SJCRH30 (cell line): ENCODE data around the gene TEX22. TPM values are rescaled to one million over a fixed set of nuclear protein-coding genes. Genes with fewer than 3 reads are reported as not detected.

Source experiments
- DNase-seq, 2 experiments: peaks; one replicate each; pipeline ENCODE4 v3.0.0-alpha.2; 2015 to 2020
- H3K27ac ChIP-seq: fragments of 250-450 bp; sonication (Bioruptor Pico); 2 replicates; pipeline ENCODE4 v1.5.1; 2020; ENCODE audit warnings: mild to moderate bottlenecking, moderate library complexity
- H3K27me3 ChIP-seq: fragments of 250-450 bp; sonication (Bioruptor Pico); 2 replicates; pipeline ENCODE4 v1.5.1; 2020; ENCODE audit warnings: mild to moderate bottlenecking, moderate library complexity
- H3K36me3 ChIP-seq: fragments of 250-450 bp; sonication (Bioruptor Pico); 2 replicates; pipeline ENCODE4 v1.5.1; 2020; ENCODE audit warnings: mild to moderate bottlenecking, moderate library complexity
- H3K4me1 ChIP-seq: fragments of 250-450 bp; sonication (Bioruptor Pico); 2 replicates; pipeline ENCODE4 v1.5.1; 2020; ENCODE audit warnings: mild to moderate bottlenecking, moderate library complexity
- H3K4me3 ChIP-seq: fragments of 250-450 bp; sonication (Bioruptor Pico); 2 replicates; pipeline ENCODE4 v1.5.1; 2020; ENCODE audit warnings: mild to moderate bottlenecking, moderate library complexity
- H3K9me3 ChIP-seq: fragments of 250-450 bp; sonication (Bioruptor Pico); replicated peaks from 2 replicates; pipeline ENCODE4 v1.5.1; 2020; ENCODE audit warnings: mild to moderate bottlenecking, moderate library complexity
- total RNA-seq: library from RNA; depleted of rRNA; stranded (reverse); fragments of >200 nt; shearing (Covaris generic); gene quantifications from 2 replicates; pipeline ENCODE4 v1.2.3, GENCODE V29; 2014; rRNA removed

Gene TEX22, protein sequence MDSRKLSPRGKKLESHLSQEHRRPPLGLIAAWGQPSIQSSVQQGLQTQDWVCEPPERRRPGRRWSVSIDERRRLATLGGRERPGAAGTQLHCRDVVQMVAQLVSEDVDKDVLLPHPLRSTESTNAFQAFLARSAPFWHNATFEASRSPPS
- 0.06 and 0.20 TPM in 2 replicates for total RNA-seq

- DNase-seq, result peak; percentile 94 to 95
- peak within 1 kb of the TSS; percentile 81 for H3K27ac ChIP-seq
- H3K36me3 ChIP-seq, result peaks cover 20% of the 10 kb centered on the region
- H3K9me3 ChIP-seq, result peaks cover 13% of the 10 kb centered on the region; the same call in 1 of the 2 replicates
- no peaks in the 10 kb centered on the region for H3K27me3 ChIP-seq
- H3K4me1 ChIP-seq, result peaks cover 13% of the 10 kb centered on the region
- peak within 1 kb of the TSS; percentile 69 for H3K4me3 ChIP-seq
Measured at GRCh38 chr14:105398044-105398725, at the start of gene TEX22. Gene TEX22, plus strand, starts transcription at chr14:105398538. Its CDS starts 803 bp downstream, at chr14:105399341.

GRCh38 chr14:105348945-105349699 is 49.2 kb upstream of the TEX22 start:
- Histone ChIP-seq H3K27ac (no peak overlapping the region), H3K27me3 (no peaks in the 10 kb centered on the region), H3K4me1 (peaks cover 21% of the 10 kb centered on the region), H3K4me3 (no peak overlapping the region), H3K36me3 (no peaks in the 10 kb centered on the region), H3K9me3 (peaks cover 5% of the 10 kb centered on the region)
- DNase-seq, result no peak

DNA sequence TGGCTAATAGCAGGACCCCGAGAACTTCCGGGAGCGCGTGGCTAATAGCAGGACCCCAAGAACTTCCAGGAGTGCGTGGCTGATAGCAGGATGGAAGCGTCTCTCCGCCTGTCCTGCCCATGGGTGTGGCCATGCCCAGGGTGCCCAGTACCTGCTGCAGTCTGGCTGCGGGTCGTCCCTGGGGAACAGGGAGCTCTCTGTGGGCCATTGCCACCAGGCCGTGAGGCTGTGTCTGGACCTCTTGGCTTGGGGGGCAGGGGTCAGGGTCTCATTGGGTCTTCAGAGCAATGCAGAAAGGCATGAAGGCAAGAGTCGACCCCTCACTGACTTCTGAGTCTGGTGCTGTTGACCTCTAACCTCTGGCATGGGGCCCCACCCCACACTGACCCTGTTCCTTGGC is 48.3 kb upstream of the TEX22 start:
- H3K9me3 ChIP-seq, result peaks cover 5% of the 10 kb centered on the region
- DNase-seq, result no peak
- H3K27me3 ChIP-seq, result no peaks in the 10 kb centered on the region
- H3K36me3 ChIP-seq, result no peaks in the 10 kb centered on the region
- no peak overlapping the region for H3K4me3 ChIP-seq
- no peak overlapping the region for H3K27ac ChIP-seq
- peaks cover 21% of the 10 kb centered on the region for H3K4me1 ChIP-seq

DNA sequence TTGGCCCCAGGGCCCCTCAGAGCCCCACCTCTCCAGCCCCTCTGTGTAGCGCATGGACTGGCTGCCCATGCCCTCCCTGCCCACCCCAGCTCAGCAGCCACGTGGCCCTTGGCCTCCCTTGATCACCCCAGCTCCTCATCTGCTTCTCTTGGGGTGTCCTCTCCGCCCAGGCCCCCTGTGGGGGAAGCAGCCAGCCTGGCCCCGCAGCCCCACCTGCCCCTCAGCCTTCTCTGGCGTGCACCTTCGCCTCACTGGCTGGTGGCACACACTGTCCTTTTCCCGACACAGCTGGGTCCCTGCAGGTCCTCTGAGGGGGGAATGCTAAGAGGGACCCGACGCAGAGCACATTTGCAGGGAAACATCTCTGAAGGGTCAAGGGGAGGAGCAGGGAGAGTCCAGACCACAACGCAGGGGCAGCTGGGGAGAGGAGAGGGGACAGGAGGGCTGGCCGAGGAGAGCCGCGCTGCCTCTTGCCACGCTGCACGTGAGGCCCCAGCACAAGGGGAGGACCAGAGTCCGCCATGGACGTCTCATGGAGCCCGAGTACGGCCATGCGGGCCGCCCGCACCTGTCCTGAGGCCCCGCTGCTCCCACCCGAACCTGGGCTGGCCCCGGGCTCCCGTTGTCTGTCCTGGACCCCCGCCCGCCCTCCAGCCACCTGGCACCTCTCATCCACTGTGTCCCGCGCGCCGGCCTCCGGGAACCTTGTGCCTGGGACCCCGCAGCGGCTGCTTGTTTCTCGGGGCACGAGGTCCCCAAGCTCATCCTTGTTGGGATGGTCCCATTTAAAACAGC is 47.7 kb upstream of the TEX22 start:
- peaks cover 21% of the 10 kb centered on the region for H3K4me1 ChIP-seq
- H3K27ac ChIP-seq, result no peak overlapping the region
- H3K4me3 ChIP-seq, result no peak overlapping the region
- DNase-seq, result no peak
- H3K9me3 ChIP-seq, result peaks cover under 1% of the 10 kb centered on the region; the same call in 1 of the 2 replicates
- H3K36me3 ChIP-seq, result no peaks in the 10 kb centered on the region
- H3K27me3 ChIP-seq, result no peaks in the 10 kb centered on the region

DNA sequence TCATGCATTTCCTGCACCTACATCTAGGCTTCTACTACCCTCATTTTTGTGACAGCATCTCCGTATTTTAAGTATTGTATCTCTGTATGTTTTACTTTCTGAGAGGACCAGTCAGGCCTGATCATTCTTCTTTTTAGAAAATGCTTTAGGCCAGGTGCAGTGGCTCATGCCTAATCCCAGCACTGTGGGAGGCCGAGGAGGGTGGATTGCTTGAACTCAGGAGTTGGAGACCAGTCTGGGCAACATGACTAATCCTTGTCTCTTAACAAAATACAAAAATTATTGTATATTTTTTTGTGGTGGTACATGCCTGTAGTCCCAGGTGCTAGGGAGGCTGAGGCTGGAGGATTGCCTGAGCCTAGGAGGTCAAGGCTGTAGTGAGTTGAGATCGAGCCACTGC is 46.9 kb upstream of the TEX22 start:
- no peak overlapping the region for H3K4me3 ChIP-seq
- H3K9me3 ChIP-seq, result no peaks in the 10 kb centered on the region
- peaks cover 21% of the 10 kb centered on the region for H3K4me1 ChIP-seq
- no peaks in the 10 kb centered on the region for H3K27me3 ChIP-seq
- DNase-seq, result peak; percentile 48 to 62
- no peak overlapping the region; the same call in 1 of the 2 replicates for H3K27ac ChIP-seq
- no peaks in the 10 kb centered on the region for H3K36me3 ChIP-seq

GRCh38 chr14:105351920-105352851 is 46.2 kb upstream of the TEX22 start:
- no peaks in the 10 kb centered on the region for H3K9me3 ChIP-seq
- peak; percentile 86 to 96 for DNase-seq
- H3K27me3 ChIP-seq, result no peaks in the 10 kb centered on the region
- H3K36me3 ChIP-seq, result no peaks in the 10 kb centered on the region
- H3K27ac ChIP-seq, result no peak overlapping the region; the same call in 1 of the 2 replicates
- no peak overlapping the region for H3K4me3 ChIP-seq
- peaks cover 21% of the 10 kb centered on the region for H3K4me1 ChIP-seq

GRCh38 chr14:105353136-105353535 is 45.2 kb upstream of the TEX22 start:
- Histone ChIP-seq H3K4me3 (no peak overlapping the region), H3K36me3 (no peaks in the 10 kb centered on the region), H3K4me1 (peaks cover 21% of the 10 kb centered on the region)

DNA sequence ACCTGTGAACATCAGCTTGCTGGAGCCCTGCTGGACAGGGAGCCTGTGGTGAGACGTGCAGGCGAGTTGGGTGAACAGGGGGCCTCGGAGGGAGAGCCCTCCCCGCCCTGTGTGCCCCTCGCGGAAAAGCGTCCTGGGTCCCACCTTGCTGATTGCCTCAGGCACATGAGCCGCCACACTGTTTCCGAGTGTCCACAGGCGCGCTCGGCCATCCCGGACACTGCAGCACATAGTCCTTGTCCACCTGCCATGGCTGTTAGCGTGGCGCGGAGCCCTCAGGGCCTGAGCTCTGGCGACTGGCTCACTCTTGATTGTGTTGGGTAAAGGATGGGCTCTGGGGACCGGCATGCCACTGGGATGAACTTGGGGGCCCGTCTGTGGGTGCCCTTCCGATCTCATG is 43.8 kb upstream of the TEX22 start:
- Histone ChIP-seq H3K9me3 (no peaks in the 10 kb centered on the region), H3K27ac (no peak overlapping the region), H3K4me1 (peaks cover 21% of the 10 kb centered on the region), H3K27me3 (no peaks in the 10 kb centered on the region), H3K4me3 (no peak overlapping the region), H3K36me3 (no peaks in the 10 kb centered on the region; the same call in 1 of the 2 replicates)
- no peak for DNase-seq

More at GRCh38 chr14:105353136-105353535, 45.2 kb upstream of the TEX22 start:
- no peak for DNase-seq
- no peaks in the 10 kb centered on the region for H3K27me3 ChIP-seq
- no peak overlapping the region for H3K27ac ChIP-seq
- no peaks in the 10 kb centered on the region for H3K9me3 ChIP-seq

DNA sequence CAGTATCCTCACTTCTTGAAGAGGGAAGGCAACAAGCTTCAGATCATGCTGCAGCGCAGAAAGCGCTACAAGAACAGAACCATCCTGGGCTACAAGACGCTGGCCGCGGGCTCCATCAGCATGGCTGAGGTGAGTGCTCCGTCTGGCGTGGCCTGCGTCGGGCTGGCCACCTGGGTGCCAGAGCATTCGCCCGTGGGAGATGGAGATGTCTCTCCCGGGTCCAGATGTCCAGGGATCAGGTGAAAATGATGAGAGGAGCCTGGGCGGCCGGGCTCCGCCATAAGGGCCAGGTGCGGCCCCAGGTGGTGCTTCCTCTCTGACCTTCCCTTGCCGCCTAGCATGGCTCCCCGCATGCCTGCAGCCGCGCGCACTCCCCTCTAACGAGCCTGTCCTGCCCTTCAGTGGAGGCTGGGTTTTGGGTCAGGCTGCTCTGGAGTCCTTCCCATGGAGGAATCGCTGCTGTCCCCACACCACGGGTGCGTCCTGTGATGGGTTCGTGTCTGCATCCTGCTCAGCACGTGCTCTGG is 43.2 kb upstream of the TEX22 start:
- H3K27ac ChIP-seq, result no peak overlapping the region
- no peaks in the 10 kb centered on the region for H3K9me3 ChIP-seq
- no peaks in the 10 kb centered on the region; the same call in 1 of the 2 replicates for H3K36me3 ChIP-seq
- H3K4me3 ChIP-seq, result no peak overlapping the region
- H3K27me3 ChIP-seq, result no peaks in the 10 kb centered on the region
- H3K4me1 ChIP-seq, result peaks cover 21% of the 10 kb centered on the region
- no peak for DNase-seq

DNA sequence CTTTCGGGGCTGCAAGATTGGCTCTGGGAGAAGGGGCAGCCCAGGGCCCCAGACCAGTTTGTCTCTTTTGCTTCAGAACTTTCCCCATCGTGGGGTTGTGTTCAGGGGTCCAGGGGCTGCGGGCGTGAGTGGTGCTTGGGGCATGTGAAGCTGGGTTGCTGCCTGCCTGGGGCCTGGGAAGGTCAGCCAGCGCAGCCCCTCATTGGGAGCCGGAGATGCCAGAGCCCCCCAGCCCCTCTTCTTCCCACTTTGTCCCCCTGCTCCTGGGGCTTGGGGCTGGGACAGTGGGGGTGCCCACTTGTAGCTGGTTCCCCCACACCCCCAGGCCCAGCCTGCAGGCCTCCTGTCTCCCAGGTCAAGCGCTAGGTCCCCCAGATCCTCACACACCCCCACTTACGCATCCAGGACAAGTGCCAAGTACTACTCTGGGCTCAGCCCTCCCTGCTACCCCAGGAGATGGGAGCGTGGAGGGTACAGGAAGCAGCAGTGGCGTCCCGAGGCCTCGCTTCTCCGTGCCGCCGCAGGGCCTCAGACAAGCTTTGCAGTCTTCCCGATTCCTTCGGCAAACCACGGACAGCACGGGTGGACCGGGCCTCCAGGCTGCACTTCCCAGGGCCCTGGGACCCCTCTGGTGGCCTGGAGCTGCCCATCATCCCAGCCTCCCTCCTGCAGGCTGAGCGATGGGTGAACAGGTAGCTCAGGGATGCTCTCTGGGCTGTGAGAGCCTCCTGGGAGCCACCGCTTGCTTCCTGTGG is 42.3 kb upstream of the TEX22 start:
- no peaks in the 10 kb centered on the region for H3K9me3 ChIP-seq
- H3K4me3 ChIP-seq, result no peak overlapping the region
- peaks cover 11% of the 10 kb centered on the region for H3K4me1 ChIP-seq
- DNase-seq, result no peak
- no peaks in the 10 kb centered on the region for H3K27me3 ChIP-seq
- no peaks in the 10 kb centered on the region; the same call in 1 of the 2 replicates for H3K36me3 ChIP-seq
- no peak overlapping the region for H3K27ac ChIP-seq

DNA sequence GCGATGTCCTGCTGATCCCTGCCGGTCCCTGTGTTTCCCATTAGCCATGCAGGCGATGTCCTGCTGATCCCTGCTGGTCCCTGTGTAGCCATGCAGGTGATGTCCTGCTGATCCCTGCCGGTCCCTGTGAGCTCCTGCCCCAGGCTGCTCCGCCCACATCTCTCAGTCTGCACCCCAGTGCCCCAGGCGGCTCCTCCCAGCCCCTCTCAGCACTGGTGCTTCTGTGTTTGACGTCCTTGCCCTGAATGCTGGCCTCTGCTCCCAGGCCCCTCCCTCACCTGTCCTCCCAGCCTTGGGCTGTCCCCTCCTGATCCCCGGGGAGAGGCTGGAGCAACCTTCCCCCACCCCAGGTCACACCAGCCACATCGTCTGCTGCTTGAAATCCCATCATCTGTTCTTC is 41.4 kb upstream of the TEX22 start:
- H3K4me3 ChIP-seq, result no peak overlapping the region
- no peaks in the 10 kb centered on the region; the same call in 1 of the 2 replicates for H3K36me3 ChIP-seq
- H3K27me3 ChIP-seq, result no peaks in the 10 kb centered on the region
- peaks cover 2% of the 10 kb centered on the region for H3K4me1 ChIP-seq
- no peak for DNase-seq
- H3K9me3 ChIP-seq, result no peaks in the 10 kb centered on the region
- no peak overlapping the region for H3K27ac ChIP-seq

GRCh38 chr14:105357626-105358025 is 40.7 kb upstream of the TEX22 start:
- no peaks in the 10 kb centered on the region for H3K9me3 ChIP-seq
- H3K4me1 ChIP-seq, result no peaks in the 10 kb centered on the region
- H3K36me3 ChIP-seq, result no peaks in the 10 kb centered on the region; the same call in 1 of the 2 replicates
- no peak overlapping the region for H3K27ac ChIP-seq
- no peak overlapping the region for H3K4me3 ChIP-seq
- no peak for DNase-seq
- no peaks in the 10 kb centered on the region for H3K27me3 ChIP-seq
